ENCODE measurements around the gene SDS. TPM values are rescaled to one million over a fixed set of nuclear protein-coding genes. Genes with fewer than 3 reads are reported as not detected.

Gene SDS
- total RNA-seq, 2 experiments from 2014 or later = not detected

DNA sequence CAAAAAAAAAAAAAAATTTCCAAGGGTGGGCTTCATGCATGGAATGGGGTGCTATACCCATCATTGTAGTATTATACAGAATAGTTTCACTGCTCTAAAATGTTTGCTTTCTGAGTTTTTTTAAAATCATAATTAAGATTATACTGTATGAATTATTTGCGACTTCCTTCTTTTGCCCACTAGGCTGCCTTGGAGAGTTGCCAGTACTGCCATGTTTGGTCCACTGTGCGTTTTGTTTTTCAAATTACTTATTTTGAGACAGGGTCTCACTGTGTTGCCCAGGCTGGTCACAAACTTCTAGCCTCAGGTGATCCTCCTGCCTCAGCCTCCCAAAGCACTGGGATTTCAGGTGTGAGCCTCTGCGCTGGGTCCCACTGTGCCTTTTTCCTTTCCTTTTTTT, 25.4 kb downstream of the SDS start:
- ChIA-PET CTCF (no interaction called here), POLR2A (no interaction called here)
- Mint-ChIP-seq H3K9me3 (no peaks in the 10 kb centered on the region), H3K36me3 (peaks cover 22% of the 10 kb centered on the region), H3K4me1 (ENCODE audit: low read depth) (no peaks in the 10 kb centered on the region), H3K4me3 (no peak overlapping the region), H3K27ac (no peak overlapping the region), H3K27me3 (no peaks in the 10 kb centered on the region)
- intact Hi-C loops (cut with micrococcal nuclease) = no loop called here
- no peak for DNase-seq

DNA sequence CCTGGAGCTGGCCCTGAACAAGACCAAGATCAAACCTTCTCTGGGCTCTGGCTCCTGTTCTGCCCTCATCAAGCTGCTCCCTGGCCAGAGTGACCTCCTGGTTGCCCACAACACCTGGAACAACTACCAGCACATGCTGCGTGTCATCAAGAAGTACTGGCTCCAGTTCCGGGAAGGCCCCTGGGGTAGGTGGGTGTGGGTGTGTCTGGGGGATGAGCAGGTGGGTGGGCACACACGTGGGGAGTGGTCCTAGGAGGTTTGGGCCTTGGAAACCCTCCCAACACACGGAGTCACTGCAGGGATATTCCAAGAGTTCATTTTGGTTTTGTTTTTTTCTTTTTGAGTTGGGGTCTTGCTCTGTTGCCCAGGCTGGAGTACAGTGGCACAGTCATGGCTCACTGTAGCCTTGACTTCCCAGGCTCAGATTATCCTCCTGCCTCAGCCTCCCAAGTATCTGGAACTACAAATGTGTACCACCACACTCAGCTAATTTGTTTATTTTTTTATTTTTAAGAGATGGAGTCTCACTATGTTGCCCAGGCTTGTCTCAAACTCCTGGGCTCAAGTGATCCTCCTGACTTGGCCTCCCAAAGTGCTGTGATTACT, 28.8 kb downstream of the SDS start:
- Mint-ChIP-seq H3K36me3 (peaks cover 21% of the 10 kb centered on the region), H3K4me3 (no peak overlapping the region), H3K27ac (no peak overlapping the region), H3K27me3 (no peaks in the 10 kb centered on the region), H3K9me3 (no peaks in the 10 kb centered on the region), H3K4me1 (ENCODE audit: low read depth) (no peaks in the 10 kb centered on the region)
- DNase-seq = no peak
- ChIA-PET POLR2A (no interaction called here), CTCF (no interaction called here)
- intact Hi-C loops (cut with micrococcal nuclease) = no loop called here

GRCh38 chr12:113373969-113374368, 29.7 kb downstream of the SDS start:
- Mint-ChIP-seq H3K27me3 (no peaks in the 10 kb centered on the region), H3K9me3 (no peaks in the 10 kb centered on the region), H3K4me1 (ENCODE audit: low read depth) (no peaks in the 10 kb centered on the region), H3K27ac (no peak overlapping the region), H3K36me3 (peaks cover 23% of the 10 kb centered on the region), H3K4me3 (no peak overlapping the region)
- CTCF ChIA-PET = no interaction called here
- POLR2A ChIA-PET = no interaction called here
- intact Hi-C loops (cut with micrococcal nuclease) = no loop called here
- no peak for DNase-seq

GRCh38 chr12:113373440-113373839, 30.2 kb downstream of the SDS start:
- Mint-ChIP-seq H3K4me3 (no peak overlapping the region), H3K36me3 (peaks cover 23% of the 10 kb centered on the region), H3K9me3 (no peaks in the 10 kb centered on the region), H3K27ac (no peak overlapping the region), H3K27me3 (no peaks in the 10 kb centered on the region), H3K4me1 (ENCODE audit: low read depth) (no peaks in the 10 kb centered on the region)
- POLR2A ChIA-PET = no interaction called here
- no peak for DNase-seq
- intact Hi-C loops (cut with micrococcal nuclease) = no loop called here
- CTCF ChIA-PET = no interaction called here

- H3K36me3 Mint-ChIP-seq = peaks cover 20% of the 10 kb centered on the region
- no peaks in the 10 kb centered on the region for H3K27me3 Mint-ChIP-seq
- H3K27ac Mint-ChIP-seq = no peak overlapping the region
- no peaks in the 10 kb centered on the region for H3K4me1 Mint-ChIP-seq (ENCODE audit: low read depth)
- no peak for DNase-seq
- intact Hi-C loops (cut with micrococcal nuclease) = no loop called here
- no peaks in the 10 kb centered on the region for H3K9me3 Mint-ChIP-seq
- ChIA-PET CTCF (no interaction called here), POLR2A (no interaction called here)
- no peak overlapping the region for H3K4me3 Mint-ChIP-seq
These were observed 31.3 kb downstream of the SDS start for GRCh38 chr12:113372371-113372770.

GRCh38 chr12:113371808-113372207, 31.9 kb downstream of the SDS start:
- POLR2A ChIA-PET = no interaction called here
- DNase-seq = no peak
- intact Hi-C loops (cut with micrococcal nuclease) = no loop called here
- Mint-ChIP-seq H3K27ac (no peak overlapping the region), H3K27me3 (no peaks in the 10 kb centered on the region), H3K36me3 (peaks cover 15% of the 10 kb centered on the region), H3K4me1 (ENCODE audit: low read depth) (no peaks in the 10 kb centered on the region), H3K4me3 (no peak overlapping the region), H3K9me3 (no peaks in the 10 kb centered on the region)
- CTCF ChIA-PET = no interaction called here

GRCh38 chr12:113370923-113371682, 32.6 kb downstream of the SDS start:
- ChIA-PET CTCF (no interaction called here), POLR2A (no interaction called here)
- Mint-ChIP-seq H3K36me3 (peaks cover 15% of the 10 kb centered on the region), H3K27me3 (no peaks in the 10 kb centered on the region), H3K4me3 (no peak overlapping the region), H3K4me1 (ENCODE audit: low read depth) (no peaks in the 10 kb centered on the region), H3K27ac (no peak overlapping the region), H3K9me3 (no peaks in the 10 kb centered on the region)
- intact Hi-C loops (cut with micrococcal nuclease) = no loop called here
- DNase-seq = no peak

- no peak for DNase-seq
- Mint-ChIP-seq H3K4me1 (ENCODE audit: low read depth) (no peaks in the 10 kb centered on the region), H3K4me3 (no peak overlapping the region), H3K9me3 (no peaks in the 10 kb centered on the region), H3K27me3 (no peaks in the 10 kb centered on the region), H3K36me3 (peaks cover 8% of the 10 kb centered on the region), H3K27ac (no peak overlapping the region)
- intact Hi-C loops (cut with micrococcal nuclease) = no loop called here
- ChIA-PET POLR2A (interaction anchor here (0.9 kb wide), 1 partner anchor 183 kb away, joined by 3 read pairs; no protein-coding TSS in a partner anchor), CTCF (no interaction called here)
These were observed 34.2 kb downstream of the SDS start for GRCh38 chr12:113369391-113369985.

GRCh38 chr12:113368331-113368730, 35.4 kb downstream of the SDS start:
- no peaks in the 10 kb centered on the region for H3K27me3 Mint-ChIP-seq
- intact Hi-C loops (cut with micrococcal nuclease) = no loop called here
- H3K9me3 Mint-ChIP-seq = no peaks in the 10 kb centered on the region
- peaks cover 6% of the 10 kb centered on the region for H3K36me3 Mint-ChIP-seq
- no peak overlapping the region for H3K4me3 Mint-ChIP-seq
- CTCF ChIA-PET = no interaction called here
- no peak for DNase-seq
- H3K4me1 Mint-ChIP-seq (ENCODE audit: low read depth) = no peaks in the 10 kb centered on the region
- POLR2A ChIA-PET = no interaction called here
- no peak overlapping the region for H3K27ac Mint-ChIP-seq

DNA sequence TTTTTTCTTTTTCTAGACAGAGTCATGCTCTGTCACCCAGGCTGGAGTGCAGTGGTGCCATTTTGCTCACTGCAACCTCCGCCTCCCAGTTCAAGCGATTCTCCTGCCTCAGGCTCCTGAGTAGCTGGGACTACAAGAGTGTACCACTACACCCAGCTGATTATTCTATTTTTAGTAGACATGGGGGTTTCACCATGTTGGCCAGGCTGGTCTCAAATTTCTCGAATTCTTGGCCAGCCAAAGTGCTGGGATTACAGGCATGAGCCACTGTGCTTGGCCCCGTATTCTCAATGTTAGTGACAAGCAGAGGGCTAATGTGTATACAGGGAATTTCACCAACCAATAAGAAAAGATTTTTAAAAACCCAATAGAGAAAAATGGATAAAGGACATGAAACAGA, 36.9 kb downstream of the SDS start:
- Mint-ChIP-seq H3K27me3 (no peaks in the 10 kb centered on the region), H3K27ac (no peak overlapping the region), H3K36me3 (peaks cover 4% of the 10 kb centered on the region), H3K4me3 (no peak overlapping the region), H3K9me3 (no peaks in the 10 kb centered on the region), H3K4me1 (ENCODE audit: low read depth) (no peaks in the 10 kb centered on the region)
- intact Hi-C loops (cut with micrococcal nuclease) = no loop called here
- POLR2A ChIA-PET = no interaction called here
- CTCF ChIA-PET = no interaction called here
- no peak for DNase-seq

DNA sequence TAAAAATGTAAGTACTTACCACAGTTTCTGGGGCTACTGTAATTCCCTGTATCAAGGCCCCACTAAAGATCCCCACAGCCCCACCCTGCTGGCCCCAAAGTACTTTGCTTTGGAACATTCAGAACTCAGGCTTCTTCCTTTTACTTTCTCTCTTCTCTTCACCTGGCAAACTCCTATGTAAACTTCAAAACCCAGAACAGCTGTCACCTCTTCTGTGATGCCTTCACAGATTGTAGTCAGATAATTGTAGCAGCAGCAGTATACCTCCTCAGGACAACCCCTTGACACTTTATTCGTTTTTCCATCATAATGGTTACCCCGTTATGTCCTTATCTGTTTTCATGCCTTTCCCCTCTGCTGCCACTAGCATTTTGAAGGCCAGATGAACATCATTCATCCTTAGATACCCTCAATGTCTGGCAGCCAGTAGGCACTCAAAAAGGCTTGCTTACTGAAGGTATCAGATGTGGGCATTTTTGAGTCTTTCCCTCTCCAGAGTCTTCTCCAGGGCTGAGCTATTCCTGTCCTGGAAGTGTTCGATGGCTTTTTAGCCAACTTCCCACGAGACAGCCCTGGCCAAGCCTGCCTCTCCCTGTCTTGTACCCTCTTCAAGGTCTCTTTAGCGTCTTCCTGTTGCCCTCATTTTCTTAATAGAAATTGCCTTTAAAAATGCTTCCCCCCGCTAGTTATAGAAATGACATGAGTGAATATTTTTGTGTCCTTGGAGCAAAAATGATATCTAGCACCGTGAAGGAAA, 37.9 kb downstream of the SDS start:
- H3K9me3 Mint-ChIP-seq = no peaks in the 10 kb centered on the region
- intact Hi-C loops (cut with micrococcal nuclease) = no loop called here

GRCh38 chr12:113364698-113365097, 39.0 kb downstream of the SDS start:
- no peak for DNase-seq
- Mint-ChIP-seq H3K36me3 (peaks cover 4% of the 10 kb centered on the region), H3K27ac (no peak overlapping the region), H3K27me3 (no peaks in the 10 kb centered on the region), H3K4me3 (no peak overlapping the region), H3K9me3 (no peaks in the 10 kb centered on the region), H3K4me1 (ENCODE audit: low read depth) (peaks cover 7% of the 10 kb centered on the region)
- ChIA-PET CTCF (no interaction called here), POLR2A (no interaction called here)
- intact Hi-C loops (cut with micrococcal nuclease) = no loop called here

More for the DNA sequence above, 37.9 kb downstream of the SDS start:
- no peaks in the 10 kb centered on the region for H3K27me3 Mint-ChIP-seq
- no peak overlapping the region for H3K4me3 Mint-ChIP-seq
- peaks cover 4% of the 10 kb centered on the region for H3K36me3 Mint-ChIP-seq
- H3K4me1 Mint-ChIP-seq (ENCODE audit: low read depth) = no peaks in the 10 kb centered on the region
- POLR2A ChIA-PET = no interaction called here
- no peak for DNase-seq
- H3K27ac Mint-ChIP-seq = no peak overlapping the region
- CTCF ChIA-PET = no interaction called here
